GM21367 (cell line): ENCODE data around the gene PHC3.
"Not testable (repeated sequence)": the region's sequence is repeated elsewhere in the genome, so short reads cannot be mapped to it uniquely, and the experiment has no call there.

Source experiments
- ATAC-seq: cut with Tn5 transposase; IDR thresholded peaks from one replicate; pipeline ENCODE4 v1.9.1; 2021; ENCODE audit not compliant: unreplicated experiment

Gene PHC3

DNA sequence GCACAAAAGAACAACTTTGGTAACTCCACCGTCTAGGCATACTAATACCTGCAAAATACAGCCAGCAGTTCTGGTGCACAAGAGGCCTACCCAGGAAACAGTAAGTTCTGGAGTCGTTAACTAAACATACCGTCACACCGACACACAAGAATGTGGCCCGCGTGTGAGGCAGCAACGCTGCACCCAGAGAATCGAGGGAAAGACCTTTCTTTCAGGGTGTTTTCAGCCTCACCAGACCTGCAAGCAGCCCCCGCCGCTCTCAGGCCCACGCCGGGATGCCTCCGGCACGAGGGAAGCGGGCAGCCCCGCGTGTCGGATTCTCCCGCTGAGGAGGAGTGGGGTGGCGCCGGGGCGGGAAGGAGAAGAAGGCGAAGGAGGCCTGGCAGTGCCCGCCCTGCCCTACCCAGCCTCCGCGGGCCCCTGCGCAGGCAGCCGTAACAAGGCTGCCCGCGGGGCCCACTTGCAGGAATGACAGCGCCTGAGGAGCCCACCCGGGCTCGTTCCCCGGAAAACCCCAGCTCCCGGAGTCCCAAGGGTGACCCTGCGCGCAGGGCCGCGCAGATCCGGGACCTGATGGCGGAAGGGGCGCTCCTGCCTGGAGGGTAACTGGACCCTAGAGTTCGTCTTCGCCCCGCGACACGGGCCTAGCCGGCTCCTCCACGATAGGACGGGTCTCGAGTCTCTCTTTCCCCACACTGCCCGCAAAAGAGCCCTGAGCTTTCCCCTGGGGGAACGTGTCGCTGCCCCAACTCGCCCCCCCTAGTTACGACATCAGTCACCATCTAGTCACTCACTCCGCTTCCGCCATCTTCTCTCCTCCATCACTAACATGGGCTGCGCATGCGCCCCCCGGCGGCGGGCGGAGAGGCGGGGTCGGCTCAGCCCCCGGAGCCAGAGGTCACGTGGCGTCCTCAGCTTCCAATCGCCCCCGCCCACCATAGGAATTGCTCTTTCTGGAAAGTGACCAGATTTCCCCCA is at the start of gene PHC3:
Gene PHC3 (minus strand): TSS at position 826 of the 978 bp plus-strand sequence. CDS start 18 bp downstream, at position 808.
- peak; percentile 74 for ATAC-seq

GRCh38 chr3:170228093-170228766 is 46.7 kb upstream of the PHC3 start:
- no peak for ATAC-seq

DNA sequence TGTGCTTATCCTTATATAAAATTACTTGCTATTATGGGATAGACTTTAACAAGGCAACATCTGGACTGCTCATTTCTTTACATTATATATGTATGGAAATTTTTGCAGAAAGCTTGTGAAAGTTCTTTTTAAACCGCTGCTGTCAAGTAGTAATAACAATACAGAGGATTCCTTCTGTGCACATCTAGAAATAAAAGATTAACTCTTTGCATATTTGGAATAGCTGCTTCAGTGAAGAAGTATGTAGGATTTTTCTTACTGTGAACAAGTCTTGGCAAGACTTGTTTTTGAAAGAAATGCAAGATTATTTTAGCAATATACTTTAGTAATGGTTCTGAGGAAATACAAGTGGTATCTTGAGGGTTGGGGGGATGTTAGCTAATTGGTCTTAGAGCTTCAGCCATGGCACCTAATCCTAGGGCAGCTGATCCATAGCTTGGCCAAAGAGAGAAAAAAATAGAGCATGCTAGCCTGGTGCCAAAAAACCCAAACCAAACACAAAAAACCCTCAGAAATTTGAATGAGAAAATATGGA is 45.0 kb upstream of the PHC3 start:
- ATAC-seq: no peak

DNA sequence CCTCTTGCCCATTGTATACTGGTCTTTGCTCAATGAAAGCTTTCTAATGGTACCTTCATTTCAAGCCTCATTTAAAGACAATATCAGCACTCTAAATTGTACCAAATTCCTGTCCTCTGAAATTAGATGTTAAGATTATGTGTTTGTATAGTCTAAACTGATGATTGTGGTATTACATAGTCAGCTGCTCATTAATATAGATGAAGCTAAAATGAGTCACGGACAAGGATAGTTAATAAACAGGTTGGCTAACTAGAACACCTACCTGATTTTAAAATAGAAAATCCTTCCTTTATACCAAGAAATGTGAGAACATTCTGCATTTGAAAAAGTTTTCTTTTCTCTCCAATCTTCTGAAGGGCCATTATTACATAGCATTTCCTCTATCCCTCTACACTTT is 43.6 kb upstream of the PHC3 start:
- no peak for ATAC-seq

DNA sequence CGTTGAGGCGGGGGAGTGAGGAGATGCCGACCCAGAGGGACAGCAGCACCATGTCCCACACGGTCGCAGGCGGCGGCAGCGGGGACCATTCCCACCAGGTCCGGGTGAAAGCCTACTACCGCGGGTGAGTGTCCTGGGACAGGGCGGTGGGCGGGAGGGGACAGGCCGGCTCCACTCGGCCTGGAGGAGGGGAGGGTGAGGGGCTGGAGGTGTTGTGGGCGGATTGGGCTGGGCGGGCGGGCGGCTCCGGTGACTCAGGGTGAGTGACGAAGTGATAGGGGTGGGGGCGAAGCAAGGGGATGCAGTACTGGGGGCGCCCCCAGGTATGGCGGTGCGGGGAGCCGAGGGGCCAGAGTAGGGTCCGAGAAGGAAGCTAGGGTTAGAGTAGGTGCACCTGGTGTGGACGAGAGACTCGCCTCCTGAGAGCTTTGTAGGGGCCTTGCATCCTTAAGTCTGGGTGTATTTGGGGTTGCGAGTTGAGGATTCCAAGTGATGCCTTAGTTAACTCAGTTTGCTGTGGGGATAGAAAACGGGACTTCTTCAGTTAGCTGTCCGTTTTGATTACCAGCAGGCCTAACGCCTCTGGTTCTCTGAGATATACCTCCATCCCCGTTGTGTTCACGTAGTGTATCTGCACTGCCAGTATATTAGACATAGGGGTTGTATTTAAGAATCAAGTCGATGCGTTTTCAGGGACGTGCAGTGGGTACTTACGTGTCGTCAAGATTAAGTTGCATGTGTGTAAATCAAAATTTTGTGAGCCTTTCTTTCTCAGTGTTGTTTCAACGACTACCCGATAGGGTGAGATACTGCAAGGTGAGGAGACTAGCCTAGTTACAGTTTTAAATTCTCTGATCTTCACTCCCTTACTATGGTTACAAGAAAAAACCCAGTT is 41.4 kb upstream of the PHC3 start:
- ATAC-seq: peak; percentile 30

DNA sequence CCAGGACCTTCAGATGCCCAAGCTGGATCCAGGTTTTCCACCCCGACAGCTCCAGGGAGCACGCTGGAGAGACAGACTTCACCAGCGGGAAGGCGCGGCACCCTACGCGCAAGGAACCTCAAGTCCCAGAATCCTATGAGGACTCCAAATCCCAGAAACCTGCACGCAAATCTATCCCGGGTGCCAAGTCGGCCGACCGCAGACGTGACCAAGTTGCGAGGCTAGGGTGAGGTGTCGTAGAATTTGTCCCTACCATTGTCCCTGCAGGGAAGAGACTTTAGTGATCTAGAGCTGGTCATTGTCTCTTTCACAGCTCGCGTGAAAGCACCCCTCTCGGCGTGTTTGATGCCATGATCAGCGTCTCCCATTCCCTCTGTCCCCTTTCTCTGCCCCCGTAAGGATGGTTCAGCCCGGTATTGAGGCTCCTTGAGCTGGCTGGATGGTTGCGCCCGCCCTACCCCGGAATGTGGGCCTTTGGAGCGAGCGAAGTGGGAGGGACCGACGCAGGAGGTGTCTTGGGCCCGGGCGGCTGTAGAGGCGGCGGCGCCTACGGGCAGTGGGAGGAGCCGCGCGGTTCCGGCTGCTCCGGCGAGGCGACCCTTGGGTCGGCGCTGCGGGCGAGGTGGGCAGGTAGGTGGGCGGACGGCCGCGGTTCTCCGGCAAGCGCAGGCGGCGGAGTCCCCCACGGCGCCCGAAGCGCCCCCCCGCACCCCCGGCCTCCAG is 40.6 kb upstream of the PHC3 start, which contains the start of gene PRKCI:
Gene PRKCI (plus strand): TSS at position 501 of the 723 bp plus-strand sequence. CDS start 246 bp downstream, outside the sequence.
- peak; percentile 94 for ATAC-seq

DNA sequence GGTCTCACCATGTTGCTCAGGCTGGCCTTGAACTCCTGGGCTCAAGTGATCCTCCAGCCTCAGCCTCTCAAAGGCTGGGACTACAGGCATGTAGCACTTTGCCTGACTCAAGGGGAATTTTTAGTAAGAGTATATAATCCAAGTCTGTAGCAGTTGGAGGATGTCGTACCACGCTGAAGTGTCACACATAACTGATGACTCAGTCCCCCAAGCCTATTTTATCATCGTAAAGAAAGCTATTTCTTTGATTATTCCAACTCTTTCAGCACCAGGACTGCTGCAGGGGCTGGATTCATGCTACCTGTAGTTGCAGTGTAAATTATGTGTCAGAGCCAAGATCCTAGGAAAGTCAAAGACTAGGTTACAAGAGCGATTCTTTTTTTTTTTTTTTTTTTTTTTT is 39.3 kb upstream of the PHC3 start:
- ATAC-seq: no peak

GRCh38 chr3:170219850-170220249 is 38.3 kb upstream of the PHC3 start:
- ATAC-seq: no peak

GRCh38 chr3:170211668-170212067 is 30.1 kb upstream of the PHC3 start:
- ATAC-seq: no peak

DNA sequence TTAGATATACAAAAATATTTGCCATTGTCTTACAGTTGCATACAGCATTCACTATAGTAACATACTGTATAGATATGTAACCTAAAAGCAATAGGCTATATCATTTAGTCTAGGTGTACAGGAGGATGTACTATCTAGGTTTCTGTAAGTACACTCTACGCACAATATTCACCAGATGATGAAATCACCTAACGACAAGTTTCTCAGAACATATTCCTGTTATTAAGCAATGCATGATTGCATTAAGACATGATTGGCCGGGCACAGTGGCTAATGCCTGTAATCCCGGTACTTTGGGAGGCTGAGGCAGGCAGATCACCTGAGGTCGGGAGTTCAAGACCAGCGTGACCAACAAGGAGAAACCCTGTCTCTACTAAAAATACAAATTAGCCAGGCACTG is 26.2 kb upstream of the PHC3 start:
- ATAC-seq: no peak

GRCh38 chr3:170206164-170206762 is 24.7 kb upstream of the PHC3 start:
- not testable (repeated sequence) for ATAC-seq

GRCh38 chr3:170205302-170205701 is 23.8 kb upstream of the PHC3 start:
- ATAC-seq: no peak

GRCh38 chr3:170204509-170204908 is 23.0 kb upstream of the PHC3 start:
- ATAC-seq: no peak

GRCh38 chr3:170204023-170204472 is 22.5 kb upstream of the PHC3 start:
- no peak for ATAC-seq

GRCh38 chr3:170203457-170203856 is 21.9 kb upstream of the PHC3 start:
- ATAC-seq: no peak

GRCh38 chr3:170201527-170201926 is 20.0 kb upstream of the PHC3 start:
- ATAC-seq: no peak

DNA sequence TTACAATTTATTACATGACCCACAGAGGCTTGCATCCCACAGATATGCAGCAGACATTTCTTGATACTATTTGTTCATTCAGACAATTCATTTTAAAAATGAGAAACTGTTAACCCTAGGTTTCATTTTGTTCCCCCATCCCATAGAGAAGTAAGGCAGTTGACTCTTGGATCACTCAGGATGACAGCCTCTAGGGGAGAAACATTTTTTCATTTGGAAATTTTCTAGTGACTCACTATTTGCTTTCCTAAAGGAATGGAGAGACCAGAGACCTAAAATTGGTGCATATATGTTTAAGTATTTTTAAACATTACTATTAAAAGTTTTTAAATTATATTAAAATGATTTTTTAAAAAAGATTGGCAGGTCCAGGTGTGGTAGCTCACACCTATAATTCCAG is 19.5 kb upstream of the PHC3 start:
- no peak for ATAC-seq

DNA sequence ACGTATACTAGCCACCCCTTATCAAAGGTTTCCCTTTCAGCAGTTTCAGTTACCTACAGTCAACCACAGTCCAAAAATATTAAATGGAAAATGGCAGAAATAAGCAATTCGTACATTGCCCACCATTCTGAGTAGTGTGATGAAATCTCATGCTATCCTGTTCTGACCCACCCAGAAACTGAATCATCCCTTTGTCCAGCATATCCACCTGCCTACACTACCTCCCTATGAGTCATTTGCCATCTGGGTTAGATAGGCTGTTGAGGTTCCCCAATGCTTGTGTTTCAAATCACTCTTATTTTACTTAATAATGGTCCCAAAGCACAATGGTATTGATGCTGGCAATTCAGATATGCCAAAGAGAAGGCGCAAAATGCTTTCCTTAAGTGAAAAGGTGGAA is 15.3 kb upstream of the PHC3 start:
- no peak for ATAC-seq

DNA sequence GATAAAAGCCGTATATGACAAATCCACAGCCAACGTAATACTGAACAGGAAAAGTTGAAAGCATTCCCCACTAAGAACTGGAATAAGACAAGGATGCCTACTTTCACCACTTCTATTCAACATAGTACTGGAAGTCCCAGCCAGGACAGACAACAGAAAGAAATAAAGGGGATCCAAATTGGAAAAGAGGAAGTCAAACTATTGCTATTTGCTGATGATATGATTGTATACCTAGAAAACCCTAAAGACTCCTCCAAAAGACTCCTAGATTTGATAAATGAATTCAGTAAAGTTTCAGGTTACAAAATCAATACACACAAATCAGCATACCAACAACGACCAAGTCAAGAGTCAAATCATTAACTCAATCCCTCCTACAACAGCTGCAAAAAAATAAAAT is 14.2 kb upstream of the PHC3 start:
- not testable (repeated sequence) for ATAC-seq
